ENCODE measurements around the gene SIRT2.

- no peak for TF ChIP-seq CTCF (conservative IDR thresholded peaks at IDR 0.05; ENCODE audit: low read length)
- TF ChIP-seq EZH2phosphoT487 (IDR thresholded peaks at IDR 0.05; ENCODE audit: borderline replicate concordance, low read depth, low read length): no peak
Observed at GRCh38 chr19:38869160-38869835, 30.1 kb downstream of the SIRT2 start.
